Stimulated activated CD8-positive, alpha-beta memory T cell treated with anti-CD3 and anti-CD28 coated beads, Interleukin-2, amount 100 ng/mL, for 48 hours (primary cell): ENCODE results near the gene TNS2.

Experiments used
- DNase-seq, 2 donors: peaks; one replicate each; pipeline ENCODE4 v3.0.0-alpha.2; 2020; ENCODE audit warnings: low read depth in 2 of 2

TNS2 gene

GRCh38 chr12:53058674-53059433 is 9.0 kb downstream of the TNS2 start:
- no peak for DNase-seq

GRCh38 chr12:53059434-53060063 is 9.7 kb downstream of the TNS2 start:
- no peak for DNase-seq

DNA sequence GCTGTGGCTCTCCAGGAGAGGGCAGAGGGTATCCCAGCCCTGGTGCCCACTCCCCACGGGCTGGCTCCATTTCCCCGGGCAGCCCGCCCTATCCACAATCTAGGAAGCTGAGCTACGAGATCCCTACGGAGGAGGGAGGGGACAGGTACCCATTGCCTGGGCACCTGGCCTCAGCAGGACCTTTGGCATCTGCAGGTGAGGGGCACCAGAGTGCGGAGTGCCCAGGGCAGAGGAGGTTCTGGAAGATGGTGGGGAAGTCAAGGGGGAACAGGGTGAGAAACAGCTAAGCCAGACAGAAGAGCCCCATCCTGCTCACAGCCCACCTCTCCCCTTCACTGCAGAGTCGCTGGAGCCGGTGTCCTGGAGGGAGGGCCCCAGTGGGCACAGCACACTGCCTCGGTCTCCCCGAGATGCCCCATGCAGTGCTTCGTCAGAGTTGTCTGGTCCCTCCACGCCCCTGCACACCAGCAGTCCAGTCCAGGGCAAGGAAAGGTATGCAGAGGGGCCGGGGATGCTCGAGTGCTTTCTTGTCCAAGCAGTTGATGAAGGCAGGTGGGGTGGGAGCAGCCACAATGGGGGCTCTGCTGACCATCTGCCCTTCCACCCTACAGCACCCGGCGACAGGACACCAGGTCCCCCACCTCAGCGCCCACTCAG is 10.3 kb downstream of the TNS2 start:
- DNase-seq: no peak

DNA sequence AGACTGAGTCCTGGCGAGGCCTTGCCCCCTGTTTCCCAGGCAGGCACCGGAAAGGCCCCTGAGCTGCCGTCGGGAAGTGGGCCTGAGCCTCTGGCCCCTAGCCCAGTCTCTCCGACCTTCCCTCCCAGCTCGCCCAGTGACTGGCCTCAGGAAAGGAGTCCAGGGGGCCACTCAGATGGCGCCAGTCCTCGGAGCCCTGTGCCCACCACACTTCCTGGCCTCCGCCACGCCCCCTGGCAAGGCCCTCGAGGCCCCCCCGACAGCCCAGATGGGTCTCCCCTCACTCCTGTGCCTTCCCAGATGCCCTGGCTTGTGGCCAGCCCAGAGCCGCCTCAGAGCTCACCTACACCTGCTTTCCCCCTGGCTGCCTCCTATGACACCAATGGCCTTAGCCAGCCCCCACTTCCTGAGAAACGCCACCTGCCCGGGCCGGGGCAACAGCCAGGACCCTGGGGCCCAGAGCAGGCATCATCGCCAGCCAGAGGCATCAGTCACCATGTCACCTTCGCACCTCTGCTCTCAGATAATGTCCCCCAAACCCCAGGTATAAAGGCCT is 10.9 kb downstream of the TNS2 start:
- no peak for DNase-seq

GRCh38 chr12:53061404-53062010 is 11.6 kb downstream of the TNS2 start:
- no peak for DNase-seq

DNA sequence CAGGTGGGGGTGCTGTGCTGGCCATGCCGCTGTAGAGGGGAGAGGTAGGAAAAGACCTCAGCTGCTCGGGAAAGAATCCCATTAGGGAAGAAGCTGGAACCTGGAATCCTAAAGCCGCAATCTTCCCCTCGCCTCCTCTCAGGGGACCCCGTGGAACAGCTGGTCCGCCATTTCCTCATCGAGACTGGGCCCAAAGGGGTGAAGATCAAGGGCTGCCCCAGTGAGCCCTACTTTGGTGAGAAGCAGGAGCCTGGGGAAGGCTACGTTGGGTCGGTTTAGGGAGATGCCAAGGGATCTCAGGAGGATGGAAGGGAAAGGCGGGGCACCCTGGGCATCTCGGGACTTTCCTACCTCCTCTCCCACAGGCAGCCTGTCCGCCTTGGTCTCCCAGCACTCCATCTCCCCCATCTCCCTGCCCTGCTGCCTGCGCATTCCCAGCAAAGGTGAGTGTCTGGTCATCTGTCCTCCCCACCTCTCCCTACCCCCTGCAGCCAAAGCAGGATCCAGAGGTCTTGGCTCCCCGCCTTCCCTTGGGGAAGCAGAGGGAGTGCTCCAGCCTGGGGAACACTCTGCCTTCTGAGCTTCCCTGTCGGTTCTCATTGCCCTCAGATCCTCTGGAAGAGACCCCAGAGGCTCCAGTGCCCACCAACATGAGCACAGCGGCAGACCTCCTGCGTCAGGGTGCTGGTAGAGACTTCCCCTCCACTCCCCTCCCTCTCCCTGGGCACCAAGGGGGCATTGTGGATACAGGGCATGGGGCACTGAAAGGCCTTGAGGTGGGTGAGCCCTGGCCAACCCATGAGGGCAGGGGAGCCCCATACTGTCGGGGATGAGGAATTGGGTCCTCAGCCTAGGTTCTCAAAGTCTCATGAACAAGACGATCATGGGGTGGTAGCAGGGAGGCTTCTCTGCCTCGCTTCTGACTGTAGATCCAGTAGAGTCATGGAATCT is 12.4 kb downstream of the TNS2 start:
- no peak for DNase-seq

- DNase-seq: no peak
Observed at GRCh38 chr12:53062977-53063707, 13.3 kb downstream of the TNS2 start.

- DNase-seq: no peak
Observed at GRCh38 chr12:53063708-53064612, 14.1 kb downstream of the TNS2 start.

DNA sequence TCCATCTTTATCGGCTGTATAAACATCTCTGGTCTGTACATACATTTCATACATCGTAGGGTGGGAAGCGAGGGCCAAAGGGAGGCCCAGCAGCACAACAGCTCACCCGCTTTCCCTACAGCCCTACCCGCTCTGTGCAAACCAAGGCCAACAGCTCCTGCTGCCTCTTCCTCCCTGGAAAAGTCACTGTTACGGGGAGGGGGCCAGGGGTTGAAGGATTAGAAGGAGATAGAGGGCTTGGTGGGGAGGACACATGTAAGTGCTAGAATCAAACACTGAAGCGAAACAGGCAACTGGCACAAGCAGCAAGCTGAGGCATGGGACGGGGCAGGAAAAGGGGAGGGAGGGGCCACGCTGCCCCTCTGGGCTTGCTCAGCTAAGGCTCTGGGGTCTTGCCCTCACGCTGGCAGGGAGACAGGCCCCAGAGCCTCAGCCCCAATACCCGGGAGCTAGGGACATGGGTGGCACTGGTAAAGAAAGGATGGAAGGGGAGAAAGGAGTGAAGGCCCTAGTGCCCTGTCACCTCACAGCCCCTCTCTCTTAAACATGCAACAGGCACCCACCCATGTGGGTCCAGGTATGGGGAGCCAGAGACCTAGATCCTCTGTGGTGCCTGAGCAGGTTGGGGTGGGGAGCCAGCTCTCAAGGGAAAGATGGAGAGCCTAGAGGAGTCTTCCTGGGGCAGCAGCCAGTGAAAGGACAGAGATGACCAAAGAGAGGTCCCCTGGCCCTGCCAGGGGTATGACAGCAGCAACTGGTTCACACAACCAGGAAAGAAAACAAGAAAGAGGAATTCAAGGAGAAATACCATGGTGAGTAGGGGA is 15.0 kb downstream of the TNS2 start:
- DNase-seq: no peak

DNA sequence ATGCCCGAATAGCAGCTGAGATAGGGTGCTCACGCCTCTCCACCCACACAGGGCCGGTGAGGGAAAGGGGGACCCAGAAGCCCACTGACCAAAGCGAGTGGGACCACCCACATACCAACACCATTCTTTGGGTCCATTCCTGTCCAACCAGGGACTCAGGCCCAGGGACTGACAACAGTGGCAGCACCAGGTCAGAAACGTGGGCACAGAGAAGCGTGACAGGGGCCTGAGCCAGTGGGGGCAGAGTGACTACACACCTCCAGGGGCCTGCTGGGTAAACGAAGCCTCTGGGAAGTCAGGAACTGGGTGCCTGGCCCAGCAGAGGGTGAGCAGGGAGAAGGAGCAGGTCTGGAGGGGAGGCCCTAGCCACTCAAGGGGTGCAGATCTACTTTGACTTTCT is 15.6 kb downstream of the TNS2 start:
- DNase-seq: no peak

DNA sequence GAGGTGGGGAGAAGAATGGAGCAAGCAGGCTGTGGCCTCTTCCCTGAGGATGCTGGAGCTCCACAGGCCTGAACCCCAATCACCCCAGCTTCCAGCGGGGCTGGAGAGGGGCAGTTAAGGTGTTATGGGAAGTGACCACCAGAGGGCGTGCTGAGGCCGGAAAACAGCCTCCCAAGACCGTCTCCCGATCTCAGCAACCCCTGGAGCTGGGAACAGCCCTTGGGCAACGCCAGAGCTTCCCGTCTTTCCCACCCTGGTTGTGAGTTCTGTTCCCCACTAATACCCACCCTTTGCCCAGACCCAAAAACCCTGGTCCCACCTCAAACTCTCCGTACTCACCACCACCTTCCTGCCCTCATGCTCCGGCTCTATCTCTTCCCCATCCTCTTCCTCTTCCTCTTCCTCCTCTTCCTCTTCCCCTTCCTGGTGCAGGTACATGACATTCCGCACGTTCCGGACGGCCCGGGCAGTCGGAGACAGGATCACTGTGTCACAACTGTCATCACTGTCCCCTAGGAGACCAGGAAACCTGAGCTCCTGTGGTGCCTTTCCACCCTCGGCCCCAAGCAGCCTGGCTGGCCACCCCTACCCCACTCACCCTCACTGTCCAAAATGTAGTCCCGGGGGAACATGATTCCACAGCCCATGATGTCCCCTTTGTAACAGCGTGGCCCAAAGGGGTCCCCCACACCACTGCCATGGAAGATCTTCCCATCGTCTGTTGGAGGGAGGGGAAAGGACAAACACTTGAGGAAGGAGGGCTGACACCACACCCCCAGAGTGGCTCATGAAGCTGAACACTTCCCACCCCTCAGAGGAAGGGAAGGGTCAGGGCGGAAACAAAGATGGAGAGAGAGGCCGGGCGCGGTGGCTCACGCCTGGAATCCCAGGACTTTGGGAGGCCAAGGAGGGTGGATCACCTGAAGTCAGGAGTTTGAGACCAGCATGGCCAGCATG is 16.4 kb downstream of the TNS2 start:
- DNase-seq: peak; percentile 44 to 62

- DNase-seq: no peak
Observed at GRCh38 chr12:53067074-53067992, 17.5 kb downstream of the TNS2 start.

DNA sequence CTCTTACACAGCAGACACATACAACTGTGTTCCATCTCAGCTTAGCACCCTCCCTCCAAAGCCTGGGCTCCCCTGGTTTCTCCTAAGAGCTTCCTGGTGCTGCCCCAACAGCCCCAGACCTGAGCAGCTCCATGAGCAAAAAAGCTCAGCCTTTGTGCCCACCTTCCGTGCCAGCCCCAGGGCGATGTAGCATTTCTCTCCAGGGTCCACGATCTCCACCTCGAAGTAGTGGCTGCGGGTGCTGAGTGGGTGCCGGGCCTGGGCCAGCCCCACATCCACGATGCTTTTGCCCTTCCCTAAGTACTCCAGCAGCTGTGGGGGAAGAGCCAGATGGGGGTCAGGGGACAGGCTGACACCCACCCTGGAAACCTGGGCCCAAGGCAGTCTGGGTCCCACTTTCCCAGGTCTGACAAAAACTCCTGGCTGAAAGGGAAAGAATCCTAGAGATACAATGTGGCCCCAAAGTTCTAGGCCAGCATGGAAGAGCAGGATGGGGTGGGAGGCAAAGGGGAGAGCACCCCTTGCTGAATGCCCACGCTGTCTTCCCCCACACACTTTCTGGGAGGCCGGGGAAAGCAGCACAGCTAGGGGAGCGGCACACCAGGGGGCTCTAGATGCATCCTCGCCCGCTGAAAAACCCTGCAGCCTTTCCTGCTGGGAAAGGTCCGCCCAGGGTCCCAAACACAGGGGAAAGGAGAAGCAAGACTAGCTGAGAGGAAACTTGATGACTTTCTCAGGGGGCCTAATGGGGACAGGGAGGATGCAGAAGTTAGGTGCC is 18.3 kb downstream of the TNS2 start:
- no peak for DNase-seq

DNA sequence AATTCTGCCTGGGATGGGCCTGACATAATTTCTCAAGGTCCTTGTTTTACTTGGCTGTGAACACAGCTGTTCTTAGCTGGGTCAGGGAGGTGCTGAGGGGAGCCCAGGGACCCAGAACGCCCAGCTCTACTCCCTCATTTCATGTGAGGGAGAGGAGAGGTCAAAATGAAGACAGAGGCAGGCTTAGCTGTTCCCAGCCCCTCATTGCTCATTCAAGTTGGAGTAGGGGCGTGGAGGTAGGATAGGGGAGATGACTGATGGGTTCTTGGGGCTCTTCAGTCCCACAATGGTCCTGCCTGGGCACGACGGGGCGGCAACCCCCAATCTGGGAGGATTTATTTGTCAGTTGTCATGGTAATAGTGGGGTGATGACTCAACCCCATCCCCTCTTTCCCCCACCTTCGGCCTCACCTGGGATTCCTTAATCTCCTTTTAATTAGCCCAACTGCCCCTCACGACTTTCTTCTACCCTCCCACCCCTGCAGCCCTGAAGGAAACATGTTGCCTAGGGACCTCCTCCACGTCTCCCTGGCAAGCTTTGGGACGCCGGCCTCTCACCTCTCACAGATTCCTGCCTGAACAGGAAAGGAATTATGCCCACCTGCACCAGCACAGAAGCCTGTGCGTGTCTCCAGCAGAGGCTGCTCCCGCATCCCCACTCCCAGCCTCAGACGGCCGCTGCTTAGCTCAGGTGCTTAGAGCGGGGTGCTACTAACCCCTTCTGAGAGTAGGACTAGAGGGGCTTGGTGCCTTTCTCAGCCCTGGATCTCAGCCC is 19.1 kb downstream of the TNS2 start:
- DNase-seq: no peak
